MCF 10A (cell line): Measurements from ENCODE around the gene SETD1B. TPM values are rescaled to one million over a fixed set of nuclear protein-coding genes. Genes with fewer than 3 reads are reported as not detected.

Experiments used
- BruUV-seq: library from RNA; stranded (reverse); fragments of 400-500 nt; replicated peaks from 2 replicates; lab custom pipeline; 2021; lab: Mats Ljungman, UMichigan
- CTCF ChIA-PET: fragments of 300-600 bp; sonication (Branson Sonifier 250); formaldehyde crosslinking; extraction: SDS; loops from one replicate; lab custom pipeline; 2021; ENCODE audit warnings: antibody characterized with exemption, inconsistent platforms; lab: Yijun Ruan, JAX
- POLR2A ChIA-PET: fragments of 300-600, 350-650 bp; sonication (Branson Sonifier 250); formaldehyde crosslinking; extraction: SDS; loops from one replicate; lab custom pipeline; 2020; ENCODE audit warnings: antibody characterized with exemption, inconsistent platforms; lab: Yijun Ruan, JAX
- DNase-seq: peaks from one replicate; pipeline ENCODE4 v3.0.0-alpha.2; 2018; ENCODE audit not compliant: unreplicated experiment
- H3K27ac Mint-ChIP-seq: one replicate; pipeline ENCODE4 v1.8.0; 2022; ENCODE audit warnings: mild to moderate bottlenecking, low read depth, mixed read lengths; ENCODE audit not compliant: unreplicated experiment
- H3K27me3 Mint-ChIP-seq: one replicate; pipeline ENCODE4 v1.8.0; 2022; ENCODE audit warnings: mixed read lengths; ENCODE audit not compliant: insufficient read depth, unreplicated experiment
- H3K36me3 Mint-ChIP-seq: one replicate; pipeline ENCODE4 v1.8.0; 2022; ENCODE audit warnings: mild to moderate bottlenecking, moderate library complexity, mixed read lengths; ENCODE audit not compliant: insufficient read depth, unreplicated experiment
- H3K4me1 Mint-ChIP-seq: one replicate; pipeline ENCODE4 v1.8.0; 2022; ENCODE audit warnings: mixed read lengths; ENCODE audit not compliant: insufficient read depth, unreplicated experiment
- H3K4me3 Mint-ChIP-seq: one replicate; pipeline ENCODE4 v1.8.0; 2022; ENCODE audit warnings: mild to moderate bottlenecking, moderate library complexity, mixed read lengths; ENCODE audit not compliant: unreplicated experiment
- H3K9me3 Mint-ChIP-seq: one replicate; pipeline ENCODE4 v1.8.0; 2022; ENCODE audit warnings: mixed read lengths; ENCODE audit not compliant: unreplicated experiment
- intact Hi-C: fragments of 100-400 bp; cut with micrococcal nuclease; formaldehyde crosslinking; loops from 2 replicates; pipeline ENCODE4 v1.14.1; 2022
- total RNA-seq: library from RNA; stranded (reverse); gene quantifications from 2 replicates; pipeline ENCODE4 v1.2.3, GENCODE V29; 2022
- TF ChIP-seq, protein P1 (sequence below): fragments of 200-600 bp; IDR thresholded peaks from one replicate; pipeline ENCODE4 v1.8.0; 2022; ENCODE audit warnings: antibody characterized with exemption, mild to moderate bottlenecking; ENCODE audit not compliant: unreplicated experiment

The SETD1B gene
- total RNA-seq, 1 experiment from 2014 or later, result 19.7 TPM

DNA sequence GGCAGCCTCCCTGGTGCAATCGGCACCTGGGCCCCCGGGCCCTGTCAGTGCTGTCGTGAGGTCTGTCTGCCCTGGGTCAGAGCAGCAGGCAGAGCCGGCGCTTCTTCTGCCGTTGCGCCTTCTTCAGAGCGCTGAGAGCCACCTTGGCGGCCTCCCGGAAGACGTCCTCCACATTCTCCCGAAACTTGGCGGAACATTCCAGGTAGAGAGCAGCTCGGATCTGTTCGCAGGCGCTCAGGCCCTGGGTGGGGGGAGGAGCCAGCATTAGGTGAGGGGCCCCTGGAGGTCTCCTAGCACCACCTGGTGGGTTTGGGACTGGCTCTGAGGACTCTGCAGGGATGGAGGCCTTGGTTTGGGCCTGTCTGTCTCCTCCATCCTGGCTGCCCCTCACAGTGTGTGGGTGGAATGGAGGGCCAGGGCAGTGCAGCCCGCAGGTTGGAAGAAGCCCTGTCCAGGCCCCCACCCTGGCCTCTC, 24.4 kb upstream of the SETD1B start:
- no TSS peak for BruUV-seq
- Mint-ChIP-seq H3K36me3 (peaks cover 21% of the 10 kb centered on the region), H3K9me3 (no peaks in the 10 kb centered on the region), H3K4me1 (peaks cover 15% of the 10 kb centered on the region), H3K27me3 (no peaks in the 10 kb centered on the region), H3K27ac (no peak overlapping the region), H3K4me3 (no peak overlapping the region)
- no peak for DNase-seq
- ChIA-PET CTCF (interaction anchor here (17.2 kb wide), 1 partner anchor 15 kb away, joined by 301 read pairs; the partner anchor contains the start of gene RHOF), POLR2A (interaction anchor here (0.7 to 1.6 kb wide), 2 partner anchors 30 to 67 kb away, joined by 3 to 4 read pairs; no protein-coding TSS in a partner anchor)
- TF ChIP-seq, protein P1, sequence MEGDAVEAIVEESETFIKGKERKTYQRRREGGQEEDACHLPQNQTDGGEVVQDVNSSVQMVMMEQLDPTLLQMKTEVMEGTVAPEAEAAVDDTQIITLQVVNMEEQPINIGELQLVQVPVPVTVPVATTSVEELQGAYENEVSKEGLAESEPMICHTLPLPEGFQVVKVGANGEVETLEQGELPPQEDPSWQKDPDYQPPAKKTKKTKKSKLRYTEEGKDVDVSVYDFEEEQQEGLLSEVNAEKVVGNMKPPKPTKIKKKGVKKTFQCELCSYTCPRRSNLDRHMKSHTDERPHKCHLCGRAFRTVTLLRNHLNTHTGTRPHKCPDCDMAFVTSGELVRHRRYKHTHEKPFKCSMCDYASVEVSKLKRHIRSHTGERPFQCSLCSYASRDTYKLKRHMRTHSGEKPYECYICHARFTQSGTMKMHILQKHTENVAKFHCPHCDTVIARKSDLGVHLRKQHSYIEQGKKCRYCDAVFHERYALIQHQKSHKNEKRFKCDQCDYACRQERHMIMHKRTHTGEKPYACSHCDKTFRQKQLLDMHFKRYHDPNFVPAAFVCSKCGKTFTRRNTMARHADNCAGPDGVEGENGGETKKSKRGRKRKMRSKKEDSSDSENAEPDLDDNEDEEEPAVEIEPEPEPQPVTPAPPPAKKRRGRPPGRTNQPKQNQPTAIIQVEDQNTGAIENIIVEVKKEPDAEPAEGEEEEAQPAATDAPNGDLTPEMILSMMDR, result no peak
- intact Hi-C loops, result no loop called here

DNA sequence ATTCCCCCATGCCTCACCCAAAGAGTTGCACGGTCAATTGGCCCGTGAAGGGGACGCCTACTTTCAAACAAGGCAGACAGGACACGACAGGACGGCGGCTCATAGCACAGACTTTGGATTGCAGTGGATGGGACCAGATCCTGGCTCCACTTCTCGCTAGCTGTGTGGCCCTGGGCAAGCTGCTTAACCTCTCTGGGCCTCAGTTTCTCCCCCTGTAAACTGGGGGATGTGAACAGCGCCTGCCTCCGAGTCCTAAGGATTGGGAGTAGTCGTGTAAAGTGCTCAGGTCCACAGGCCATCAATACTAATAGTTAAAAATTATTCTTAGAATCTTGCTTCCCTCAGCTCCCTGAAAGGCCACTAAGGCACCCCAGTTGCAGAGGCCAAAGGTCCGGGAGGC, 23.4 kb upstream of the SETD1B start:
- Mint-ChIP-seq H3K9me3 (no peaks in the 10 kb centered on the region), H3K4me1 (peaks cover 15% of the 10 kb centered on the region), H3K27ac (no peak overlapping the region), H3K36me3 (peaks cover 21% of the 10 kb centered on the region), H3K4me3 (no peak overlapping the region), H3K27me3 (no peaks in the 10 kb centered on the region)
- no TSS peak for BruUV-seq
- ChIA-PET CTCF (interaction anchor here (17.2 kb wide), 1 partner anchor 14 kb away, joined by 301 read pairs; the partner anchor contains the start of gene RHOF), POLR2A (interaction anchor here (0.7 to 9.2 kb wide), 3 partner anchors 17 to 1353 kb away, joined by 3 to 167 read pairs (median 4); partner anchors contain the start of gene RHOF)
- TF ChIP-seq, protein P1, result no peak
- intact Hi-C loops, result no loop called here
- DNase-seq, result no peak

DNA sequence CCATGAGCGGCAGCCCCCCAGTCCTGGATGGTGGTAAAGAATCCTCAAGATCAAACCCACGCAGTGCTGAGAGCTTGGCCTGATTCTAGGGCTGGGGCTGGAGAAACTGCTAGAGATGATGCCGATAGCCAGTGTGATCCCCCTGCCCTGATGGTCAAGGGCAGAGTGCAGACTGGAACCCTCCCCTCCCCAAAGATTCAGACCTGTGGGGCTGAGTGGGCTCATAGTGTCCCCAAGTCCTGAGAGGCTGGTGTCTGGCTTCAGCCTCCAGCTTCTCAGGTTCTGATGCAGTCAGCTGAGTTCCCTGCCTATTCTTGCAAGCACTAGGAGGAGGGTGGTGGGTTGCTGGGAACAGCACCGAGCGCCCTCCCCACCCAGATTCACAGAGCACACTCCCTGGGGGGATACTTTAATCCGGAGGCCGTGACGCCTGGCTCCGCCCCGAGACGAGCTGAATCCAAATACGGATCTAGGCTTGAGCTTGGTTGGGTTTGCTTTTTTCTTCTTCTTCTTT, 22.3 kb upstream of the SETD1B start:
- no peak overlapping the region for H3K4me3 Mint-ChIP-seq
- no peaks in the 10 kb centered on the region for H3K9me3 Mint-ChIP-seq
- H3K27me3 Mint-ChIP-seq, result no peaks in the 10 kb centered on the region
- ChIA-PET CTCF (interaction anchor here (0.6 to 17.2 kb wide), 5 partner anchors 8 to 25 kb away, joined by 3 to 301 read pairs (median 6); partner anchors contain the start of gene RHOF), POLR2A (interaction anchor here (0.5 to 9.2 kb wide), 7 partner anchors 9 to 1580 kb away, joined by 3 to 167 read pairs (median 4); partner anchors contain the start of genes PSMD9 and RHOF)
- BruUV-seq, result no TSS peak
- no peak for DNase-seq
- intact Hi-C loops, result no loop called here
- TF ChIP-seq, protein P1, result no peak
- H3K4me1 Mint-ChIP-seq, result peaks cover 21% of the 10 kb centered on the region
- peak overlapping the region; percentile 10 for H3K27ac Mint-ChIP-seq
- peaks cover 29% of the 10 kb centered on the region for H3K36me3 Mint-ChIP-seq
